ENCODE measurements around the gene ZC2HC1B.

DNA sequence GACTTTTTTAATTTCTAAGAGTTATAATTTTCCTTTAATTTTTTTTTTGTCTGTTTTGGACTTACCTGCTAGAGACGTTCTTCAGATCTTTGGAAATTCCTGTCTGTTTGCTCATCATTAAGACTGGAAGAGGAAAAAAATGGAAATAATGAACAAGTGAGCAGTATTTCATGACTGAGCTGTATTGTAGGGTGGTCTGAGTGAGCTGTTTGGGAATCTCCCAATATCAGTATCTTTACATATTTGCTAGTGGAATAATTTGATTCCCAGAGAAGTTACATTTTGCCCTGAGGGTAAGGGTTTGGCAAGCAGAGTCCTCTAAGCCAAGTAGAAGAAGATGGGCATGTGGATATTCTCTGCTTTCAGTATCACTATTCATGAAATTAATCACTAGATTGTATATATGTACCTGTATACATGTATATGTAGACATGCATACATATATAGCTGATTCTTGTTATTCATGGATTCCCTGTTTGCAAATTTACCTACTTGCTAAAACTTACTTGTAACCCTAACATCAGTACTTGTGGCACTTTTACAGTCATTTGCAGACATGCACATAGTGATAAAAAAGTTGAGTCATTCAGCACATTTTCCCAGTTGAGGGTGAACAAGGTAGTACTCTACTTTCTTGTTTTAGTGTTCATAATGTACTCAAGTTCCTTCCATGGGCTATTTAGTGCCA lies 13.5 kb downstream of the ZC2HC1B start:
- TF ChIP-seq, protein P1, sequence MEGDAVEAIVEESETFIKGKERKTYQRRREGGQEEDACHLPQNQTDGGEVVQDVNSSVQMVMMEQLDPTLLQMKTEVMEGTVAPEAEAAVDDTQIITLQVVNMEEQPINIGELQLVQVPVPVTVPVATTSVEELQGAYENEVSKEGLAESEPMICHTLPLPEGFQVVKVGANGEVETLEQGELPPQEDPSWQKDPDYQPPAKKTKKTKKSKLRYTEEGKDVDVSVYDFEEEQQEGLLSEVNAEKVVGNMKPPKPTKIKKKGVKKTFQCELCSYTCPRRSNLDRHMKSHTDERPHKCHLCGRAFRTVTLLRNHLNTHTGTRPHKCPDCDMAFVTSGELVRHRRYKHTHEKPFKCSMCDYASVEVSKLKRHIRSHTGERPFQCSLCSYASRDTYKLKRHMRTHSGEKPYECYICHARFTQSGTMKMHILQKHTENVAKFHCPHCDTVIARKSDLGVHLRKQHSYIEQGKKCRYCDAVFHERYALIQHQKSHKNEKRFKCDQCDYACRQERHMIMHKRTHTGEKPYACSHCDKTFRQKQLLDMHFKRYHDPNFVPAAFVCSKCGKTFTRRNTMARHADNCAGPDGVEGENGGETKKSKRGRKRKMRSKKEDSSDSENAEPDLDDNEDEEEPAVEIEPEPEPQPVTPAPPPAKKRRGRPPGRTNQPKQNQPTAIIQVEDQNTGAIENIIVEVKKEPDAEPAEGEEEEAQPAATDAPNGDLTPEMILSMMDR (IDR thresholded peaks at IDR 0.05; ENCODE audit: low read depth, low read length, poor library complexity, severe bottlenecking): no peak
- no peak for TF ChIP-seq EZH2phosphoT487 (IDR thresholded peaks at IDR 0.05; ENCODE audit: borderline replicate concordance, low read length)

All from DOHH2 (cell line).